PFSK-1 (cell line): ENCODE data around the gene SCCPDH.

Experiments used
- FOXP2 ChIP-seq: optimal IDR thresholded peaks from 2 replicates; pipeline ENCODE3; 2011; ENCODE audit warnings: borderline replicate concordance, control low read depth, inconsistent platforms; ENCODE audit not compliant: insufficient read depth; ENCODE audit errors: extremely low read length, extremely low read depth
- POLR2AphosphoS5 ChIP-seq: IDR thresholded peaks from 2 replicates; pipeline ENCODE4 v1.6.1; 2012; ENCODE audit warnings: low read depth, mild to moderate bottlenecking, control low read depth, low read length, moderate library complexity
- REST ChIP-seq, 2 experiments: IDR thresholded peaks; 2 replicates each; pipeline versions ENCODE4 v1.6.1 to v1.8.0; 2011 to 2012; ENCODE audit warnings: low read depth in 2 of 2, low read length in 2 of 2, control low read depth in 1 of 2, inconsistent platforms in 1 of 2, mild to moderate bottlenecking in 1 of 2, moderate library complexity in 1 of 2; ENCODE audit not compliant: insufficient read depth in 1 of 2
- SIN3A ChIP-seq: IDR thresholded peaks from 2 replicates; pipeline ENCODE4 v1.6.1; 2012; ENCODE audit warnings: mild to moderate bottlenecking, low read length, moderate library complexity, borderline replicate concordance; ENCODE audit not compliant: insufficient read depth
- TAF1 ChIP-seq: IDR thresholded peaks from 2 replicates; pipeline ENCODE4 v1.6.1; 2012; ENCODE audit warnings: low read length, control low read depth, borderline replicate concordance; ENCODE audit not compliant: insufficient read depth

Gene SCCPDH

GRCh38 chr1:246728311-246728710 lies 4.1 kb downstream of the SCCPDH start:
- TF ChIP-seq FOXP2 (no peak), TAF1 (no peak), POLR2AphosphoS5 (no peak), REST (IDR thresholded peaks at IDR 0.05; ENCODE audit: insufficient read depth in 1 of 2, low read depth in 2 of 2, low read length in 2 of 2) (no peak), SIN3A (no peak)

GRCh38 chr1:246730839-246731238 lies 6.6 kb downstream of the SCCPDH start:
- TF ChIP-seq POLR2AphosphoS5 (no peak), FOXP2 (no peak), REST (IDR thresholded peaks at IDR 0.05; ENCODE audit: insufficient read depth in 1 of 2, low read depth in 2 of 2, low read length in 2 of 2) (no peak), TAF1 (no peak), SIN3A (no peak)

GRCh38 chr1:246733704-246734103 lies 9.5 kb downstream of the SCCPDH start:
- TF ChIP-seq SIN3A (no peak), TAF1 (no peak), REST (IDR thresholded peaks at IDR 0.05; ENCODE audit: insufficient read depth in 1 of 2, low read depth in 2 of 2, low read length in 2 of 2) (no peak), FOXP2 (no peak), POLR2AphosphoS5 (no peak)

GRCh38 chr1:246734866-246735265 lies 10.7 kb downstream of the SCCPDH start:
- TF ChIP-seq TAF1, result no peak
- TF ChIP-seq REST (IDR thresholded peaks at IDR 0.05; ENCODE audit: insufficient read depth in 1 of 2, low read depth in 2 of 2, low read length in 2 of 2), result no peak
- TF ChIP-seq SIN3A, result no peak
- no peak for TF ChIP-seq FOXP2
- no peak for TF ChIP-seq POLR2AphosphoS5

GRCh38 chr1:246735735-246736134 lies 11.5 kb downstream of the SCCPDH start:
- TF ChIP-seq FOXP2, result no peak
- no peak for TF ChIP-seq POLR2AphosphoS5
- TF ChIP-seq SIN3A, result no peak
- no peak for TF ChIP-seq REST (IDR thresholded peaks at IDR 0.05; ENCODE audit: insufficient read depth in 1 of 2, low read depth in 2 of 2, low read length in 2 of 2)
- TF ChIP-seq TAF1, result no peak
